ENCODE results near the gene NDUFB6. TPM values are rescaled to one million over a fixed set of nuclear protein-coding genes. Genes with fewer than 3 reads are reported as not detected.
"Not testable (repeated sequence)": the region's sequence is repeated elsewhere in the genome, so short reads cannot be mapped to it uniquely, and the experiment has no call there.

NDUFB6 gene
- total and polyA plus RNA-seq, 5 donors = 120 to 198 (median 132) TPM

GRCh38 chr9:32548213-32548612 lies 24.7 kb downstream of the NDUFB6 start:
- ATAC-seq; H3K27me3 ChIP-seq (ENCODE audit: control insufficient read depth, insufficient read depth); H3K9me3 ChIP-seq (ENCODE audit: control insufficient read depth, low read length); intact Hi-C loops (cut with DNase I); H3K4me3 ChIP-seq (ENCODE audit: low read length); H3K4me1 ChIP-seq (ENCODE audit: control insufficient read depth, insufficient read depth, low read length); H3K27ac ChIP-seq (ENCODE audit: low read length): not testable (repeated sequence)
- WGBS = 96% methylated on average over 20 of the region's 20 CpGs
- DNase-seq = peak in 1 of 3 donors; percentile 34

- H3K4me3 ChIP-seq (ENCODE audit: low read length) = no peak overlapping the region
- H3K27me3 ChIP-seq (ENCODE audit: control insufficient read depth, insufficient read depth) = no peaks in the 10 kb centered on the region
- DNase-seq = no peak
- H3K9me3 ChIP-seq (ENCODE audit: control insufficient read depth, low read length) = no peaks in the 10 kb centered on the region
- intact Hi-C loops (cut with DNase I) = no loop called here
- ATAC-seq = no peak
- 91% methylated on average over 1 of the region's 1 CpG for WGBS
- H3K27ac ChIP-seq (ENCODE audit: low read length) = no peak overlapping the region
- H3K4me1 ChIP-seq (ENCODE audit: control insufficient read depth, insufficient read depth, low read length) = no peaks in the 10 kb centered on the region
These were observed 27.1 kb downstream of the NDUFB6 start for GRCh38 chr9:32545884-32546283.

- H3K27ac ChIP-seq (ENCODE audit: low read length) = no peak overlapping the region
- H3K9me3 ChIP-seq (ENCODE audit: control insufficient read depth, low read length) = no peaks in the 10 kb centered on the region
- WGBS = 97% methylated on average over 4 of the region's 4 CpGs
- intact Hi-C loops (cut with DNase I) = no loop called here
- no peaks in the 10 kb centered on the region for H3K27me3 ChIP-seq (ENCODE audit: control insufficient read depth, insufficient read depth)
- no peak overlapping the region for H3K4me3 ChIP-seq (ENCODE audit: low read length)
- DNase-seq = no peak
- no peak for ATAC-seq
- no peaks in the 10 kb centered on the region for H3K4me1 ChIP-seq (ENCODE audit: control insufficient read depth, insufficient read depth, low read length)
These were observed 29.9 kb downstream of the NDUFB6 start for GRCh38 chr9:32543047-32543446.

- intact Hi-C loops (cut with DNase I) = no loop called here
- Histone ChIP-seq H3K9me3 (ENCODE audit: control insufficient read depth, low read length) (no peaks in the 10 kb centered on the region), H3K4me1 (ENCODE audit: control insufficient read depth, insufficient read depth, low read length) (no peaks in the 10 kb centered on the region), H3K4me3 (ENCODE audit: low read length) (no peak overlapping the region), H3K27me3 (ENCODE audit: control insufficient read depth, insufficient read depth) (no peaks in the 10 kb centered on the region), H3K27ac (ENCODE audit: low read length) (no peak overlapping the region)
- no peak for DNase-seq
- no peak for ATAC-seq
- 97% methylated on average over 4 of the region's 4 CpGs for WGBS
These were observed 39.1 kb downstream of the NDUFB6 start for GRCh38 chr9:32533816-32534215.

- WGBS = 95% methylated on average over 6 of the region's 6 CpGs
- Histone ChIP-seq H3K4me1 (ENCODE audit: control insufficient read depth, insufficient read depth, low read length) (no peaks in the 10 kb centered on the region), H3K27ac (ENCODE audit: low read length) (no peak overlapping the region), H3K9me3 (ENCODE audit: control insufficient read depth, low read length) (no peaks in the 10 kb centered on the region), H3K4me3 (ENCODE audit: low read length) (no peak overlapping the region), H3K27me3 (ENCODE audit: control insufficient read depth, insufficient read depth) (no peaks in the 10 kb centered on the region)
- intact Hi-C loops (cut with DNase I) = no loop called here
- no peak for ATAC-seq
- no peak for DNase-seq
These were observed 39.6 kb downstream of the NDUFB6 start for GRCh38 chr9:32533336-32533735.

- intact Hi-C loops (cut with DNase I) = no loop called here
- DNase-seq (no peak), ATAC-seq (no peak)
- H3K27me3 ChIP-seq (ENCODE audit: control insufficient read depth, insufficient read depth) = no peaks in the 10 kb centered on the region
- H3K27ac ChIP-seq (ENCODE audit: low read length) = no peak overlapping the region
- peak overlapping the region; percentile 85 for H3K4me3 ChIP-seq (ENCODE audit: low read length)
- peaks cover 8% of the 10 kb centered on the region for H3K4me1 ChIP-seq (ENCODE audit: control insufficient read depth, insufficient read depth, low read length)
- 13% methylated on average over 2 of the region's 2 CpGs for WGBS
- H3K9me3 ChIP-seq (ENCODE audit: control insufficient read depth, low read length) = no peaks in the 10 kb centered on the region
These were observed 46.3 kb downstream of the NDUFB6 start for GRCh38 chr9:32526707-32527048.

- DNase-seq (peak; percentile 96 to 98 (median 96)), ATAC-seq (peak; percentile 97 to 98)
- H3K4me3 ChIP-seq (ENCODE audit: low read length) = peak within 1 kb of the TSS; percentile 85
- intact Hi-C loops (cut with DNase I) = no loop called here
- peak within 1 kb of the TSS; percentile 85 for H3K27ac ChIP-seq (ENCODE audit: low read length)
- no peaks in the 10 kb centered on the region for H3K27me3 ChIP-seq (ENCODE audit: control insufficient read depth, insufficient read depth)
- peaks cover 8% of the 10 kb centered on the region for H3K4me1 ChIP-seq (ENCODE audit: control insufficient read depth, insufficient read depth, low read length)
- under 1% methylated on average over 37 of the region's 37 CpGs for WGBS
- H3K9me3 ChIP-seq (ENCODE audit: control insufficient read depth, low read length) = no peaks in the 10 kb centered on the region
These were observed 46.8 kb downstream of the NDUFB6 start, which contains the start of gene RIGI for GRCh38 chr9:32526041-32526706. TSS of gene RIGI (minus strand) at chr9:32526196. CDS start at chr9:32526166, 30 bp downstream.

GRCh38 chr9:32525709-32526030 lies 47.3 kb downstream of the NDUFB6 start:
- ATAC-seq (peak; percentile 7 to 11), DNase-seq (no peak)
- Histone ChIP-seq H3K27me3 (ENCODE audit: control insufficient read depth, insufficient read depth) (no peaks in the 10 kb centered on the region), H3K4me3 (ENCODE audit: low read length) (peak overlapping the region; percentile 85), H3K9me3 (ENCODE audit: control insufficient read depth, low read length) (no peaks in the 10 kb centered on the region), H3K27ac (ENCODE audit: low read length) (peak overlapping the region; percentile 85), H3K4me1 (ENCODE audit: control insufficient read depth, insufficient read depth, low read length) (peaks cover 8% of the 10 kb centered on the region)
- 5% methylated on average over 4 of the region's 4 CpGs for WGBS
- intact Hi-C loops (cut with DNase I) = no loop called here

GRCh38 chr9:32524892-32525708 lies 47.9 kb downstream of the NDUFB6 start:
- peak overlapping the region; percentile 85 for H3K4me3 ChIP-seq (ENCODE audit: low read length)
- intact Hi-C loops (cut with DNase I) = no loop called here
- peak in 1 of 3 donors; percentile 30 for DNase-seq

GRCh38 chr9:32524558-32524891 lies 48.4 kb downstream of the NDUFB6 start:
- H3K27ac ChIP-seq (ENCODE audit: low read length); H3K27me3 ChIP-seq (ENCODE audit: control insufficient read depth, insufficient read depth); DNase-seq; intact Hi-C loops (cut with DNase I); ATAC-seq; H3K4me1 ChIP-seq (ENCODE audit: control insufficient read depth, insufficient read depth, low read length); H3K9me3 ChIP-seq (ENCODE audit: control insufficient read depth, low read length): not testable (repeated sequence)
- H3K4me3 ChIP-seq (ENCODE audit: low read length) = peak overlapping the region; percentile 85
- 88% methylated on average over 11 of the region's 11 CpGs for WGBS

More at GRCh38 chr9:32524892-32525708, 47.9 kb downstream of the NDUFB6 start:
- 45% methylated on average over 22 of the region's 22 CpGs for WGBS
- Histone ChIP-seq H3K27me3 (ENCODE audit: control insufficient read depth, insufficient read depth) (no peaks in the 10 kb centered on the region), H3K9me3 (ENCODE audit: control insufficient read depth, low read length) (no peaks in the 10 kb centered on the region), H3K4me1 (ENCODE audit: control insufficient read depth, insufficient read depth, low read length) (peaks cover 8% of the 10 kb centered on the region), H3K27ac (ENCODE audit: low read length) (no peak overlapping the region)
- peak; percentile 25 to 43 for ATAC-seq

GRCh38 chr9:32523910-32524309 lies 49.0 kb downstream of the NDUFB6 start:
- WGBS = 41% methylated on average over 1 of the region's 1 CpG
- peaks cover 8% of the 10 kb centered on the region for H3K4me1 ChIP-seq (ENCODE audit: control insufficient read depth, insufficient read depth, low read length)
- DNase-seq = no peak
- H3K27me3 ChIP-seq (ENCODE audit: control insufficient read depth, insufficient read depth) = no peaks in the 10 kb centered on the region
- no peaks in the 10 kb centered on the region for H3K9me3 ChIP-seq (ENCODE audit: control insufficient read depth, low read length)
- ATAC-seq = no peak
- intact Hi-C loops (cut with DNase I) = no loop called here
- no peak overlapping the region for H3K4me3 ChIP-seq (ENCODE audit: low read length)
- H3K27ac ChIP-seq (ENCODE audit: low read length) = no peak overlapping the region

Data from right cardiac atrium (tissue), 5 donors.